Keratinocyte (primary cell): ENCODE measurements around the gene TMEM235.

Experiments
- EZH2 ChIP-seq: IDR thresholded peaks from one replicate; pipeline ENCODE4 v1.6.1; 2012; ENCODE audit warnings: inconsistent platforms, mild to moderate bottlenecking, low read length, moderate library complexity
- TF ChIP-seq, protein P1 (sequence below), 3 experiments: IDR thresholded peaks in 1 of 3; conservative IDR thresholded peaks in 1 of 3; optimal IDR thresholded peaks in 1 of 3; 2 replicates in 2 of 3; 3 replicates in 1 of 3; pipeline versions ENCODE3 to v1.5.1; 2011; ENCODE audit warnings: low read length in 3 of 3, mild to moderate bottlenecking in 3 of 3, moderate library complexity in 2 of 3, control low read depth in 1 of 3, inconsistent platforms in 1 of 3; ENCODE audit not compliant: insufficient read depth in 2 of 3; ENCODE audit errors: extremely low read depth in 1 of 3

DNA sequence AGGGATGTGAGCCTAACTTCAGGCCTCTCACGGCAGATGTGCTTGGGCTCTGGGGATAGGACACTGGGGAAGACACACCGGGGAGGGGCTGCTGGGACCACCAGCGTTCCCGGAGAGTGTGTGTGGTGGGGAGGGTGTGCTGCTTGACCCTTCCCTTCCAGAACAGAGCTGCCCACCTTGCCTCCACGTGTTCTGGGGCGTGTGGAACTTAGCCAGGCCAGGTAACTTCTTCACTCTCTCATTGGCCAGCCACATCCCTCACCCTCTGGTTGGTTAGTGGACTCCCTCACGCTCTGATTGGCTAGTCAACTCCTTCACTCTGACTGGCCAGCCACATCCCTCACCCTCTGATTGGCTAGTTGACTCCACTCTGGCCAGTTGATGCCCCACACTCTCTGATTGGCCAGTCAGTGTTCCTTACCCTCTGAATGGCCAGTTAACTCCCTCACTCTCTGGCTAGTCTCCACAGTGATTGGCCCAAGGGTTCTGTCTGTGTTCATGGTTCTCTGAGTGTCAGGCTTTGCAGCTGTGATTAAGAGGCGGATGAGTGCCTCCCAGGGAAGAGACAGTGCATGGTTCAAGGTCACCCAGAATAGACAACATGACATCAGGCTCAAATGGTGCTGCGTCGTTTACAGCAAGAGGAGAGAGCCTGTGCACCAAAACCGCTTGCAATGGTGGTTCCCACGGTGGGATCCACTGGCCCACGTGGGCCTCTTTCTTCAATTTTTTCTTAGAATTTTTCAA is 10.0 kb downstream of the TMEM235 start:
- TF ChIP-seq EZH2, result no peak
- TF ChIP-seq, protein P1, sequence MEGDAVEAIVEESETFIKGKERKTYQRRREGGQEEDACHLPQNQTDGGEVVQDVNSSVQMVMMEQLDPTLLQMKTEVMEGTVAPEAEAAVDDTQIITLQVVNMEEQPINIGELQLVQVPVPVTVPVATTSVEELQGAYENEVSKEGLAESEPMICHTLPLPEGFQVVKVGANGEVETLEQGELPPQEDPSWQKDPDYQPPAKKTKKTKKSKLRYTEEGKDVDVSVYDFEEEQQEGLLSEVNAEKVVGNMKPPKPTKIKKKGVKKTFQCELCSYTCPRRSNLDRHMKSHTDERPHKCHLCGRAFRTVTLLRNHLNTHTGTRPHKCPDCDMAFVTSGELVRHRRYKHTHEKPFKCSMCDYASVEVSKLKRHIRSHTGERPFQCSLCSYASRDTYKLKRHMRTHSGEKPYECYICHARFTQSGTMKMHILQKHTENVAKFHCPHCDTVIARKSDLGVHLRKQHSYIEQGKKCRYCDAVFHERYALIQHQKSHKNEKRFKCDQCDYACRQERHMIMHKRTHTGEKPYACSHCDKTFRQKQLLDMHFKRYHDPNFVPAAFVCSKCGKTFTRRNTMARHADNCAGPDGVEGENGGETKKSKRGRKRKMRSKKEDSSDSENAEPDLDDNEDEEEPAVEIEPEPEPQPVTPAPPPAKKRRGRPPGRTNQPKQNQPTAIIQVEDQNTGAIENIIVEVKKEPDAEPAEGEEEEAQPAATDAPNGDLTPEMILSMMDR (optimal IDR thresholded peaks at IDR 0.05 in 1 of 3, IDR thresholded peaks at IDR 0.05 in 1 of 3, conservative IDR thresholded peaks at IDR 0.05 in 1 of 3; ENCODE audit: extremely low read depth in 1 of 3, insufficient read depth in 2 of 3, low read length in 3 of 3), result no peak
